Transverse colon (tissue), 4 donors: ENCODE data around the gene TAF1D.

Experiments
- EP300 ChIP-seq: sonication (generic); formaldehyde crosslinking; IDR thresholded peaks from one replicate; pipeline ENCODE4 v1.6.1; 2017; ENCODE audit warnings: antibody characterized with exemption, low read depth
- POLR2A ChIP-seq: fragments of 450-650 bp; IDR thresholded peaks from one replicate; pipeline ENCODE4 v1.6.1; 2016; ENCODE audit warnings: antibody characterized with exemption, mild to moderate bottlenecking, moderate library complexity
- POLR2AphosphoS5 ChIP-seq, 3 donors: sonication (generic); formaldehyde crosslinking; IDR thresholded peaks; one replicate each; pipeline ENCODE4 v1.6.1; 2016; ENCODE audit warnings: antibody characterized with exemption in 3 of 3
- TF ChIP-seq, protein P1 (sequence below), 5 experiments: fragments of 200-600 bp in 3 of 5; fragments of 450-650 bp in 2 of 5; sonication (generic) in 3 of 5; IDR thresholded peaks; 1 replicate in 2 of 5; 2 replicates in 3 of 5; pipeline ENCODE4 v1.5.1; 2016 to 2017; ENCODE audit warnings: antibody characterized with exemption in 5 of 5, inconsistent platforms in 3 of 5, mild to moderate bottlenecking in 2 of 5, moderate library complexity in 1 of 5

DNA sequence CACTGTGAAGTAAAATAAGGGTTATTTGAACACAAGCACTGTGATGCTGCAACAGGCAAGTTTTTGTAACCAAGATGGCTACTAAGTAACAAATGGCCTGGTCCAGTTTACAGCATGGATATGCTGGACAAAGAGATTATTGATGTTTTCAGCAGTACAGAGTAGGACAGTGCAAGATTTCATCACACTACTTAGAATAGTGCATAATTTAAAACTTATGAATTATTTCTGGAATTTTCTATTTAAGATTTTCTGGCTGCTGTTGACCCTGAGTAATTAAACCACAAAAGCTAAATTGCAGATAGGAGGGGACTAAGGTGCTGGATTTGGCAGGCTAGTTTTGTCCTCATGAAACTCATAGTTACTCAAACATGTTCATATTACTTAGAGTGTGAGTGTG, 46.7 kb downstream of the TAF1D start:
- TF ChIP-seq, protein P1, sequence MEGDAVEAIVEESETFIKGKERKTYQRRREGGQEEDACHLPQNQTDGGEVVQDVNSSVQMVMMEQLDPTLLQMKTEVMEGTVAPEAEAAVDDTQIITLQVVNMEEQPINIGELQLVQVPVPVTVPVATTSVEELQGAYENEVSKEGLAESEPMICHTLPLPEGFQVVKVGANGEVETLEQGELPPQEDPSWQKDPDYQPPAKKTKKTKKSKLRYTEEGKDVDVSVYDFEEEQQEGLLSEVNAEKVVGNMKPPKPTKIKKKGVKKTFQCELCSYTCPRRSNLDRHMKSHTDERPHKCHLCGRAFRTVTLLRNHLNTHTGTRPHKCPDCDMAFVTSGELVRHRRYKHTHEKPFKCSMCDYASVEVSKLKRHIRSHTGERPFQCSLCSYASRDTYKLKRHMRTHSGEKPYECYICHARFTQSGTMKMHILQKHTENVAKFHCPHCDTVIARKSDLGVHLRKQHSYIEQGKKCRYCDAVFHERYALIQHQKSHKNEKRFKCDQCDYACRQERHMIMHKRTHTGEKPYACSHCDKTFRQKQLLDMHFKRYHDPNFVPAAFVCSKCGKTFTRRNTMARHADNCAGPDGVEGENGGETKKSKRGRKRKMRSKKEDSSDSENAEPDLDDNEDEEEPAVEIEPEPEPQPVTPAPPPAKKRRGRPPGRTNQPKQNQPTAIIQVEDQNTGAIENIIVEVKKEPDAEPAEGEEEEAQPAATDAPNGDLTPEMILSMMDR (IDR thresholded peaks at IDR 0.05), result no peak
- TF ChIP-seq POLR2A (no peak), POLR2AphosphoS5 (IDR thresholded peaks at IDR 0.05) (no peak), EP300 (no peak)
